Measurements from ENCODE around the gene CELSR1.

- TF ChIP-seq POLR2A (IDR thresholded peaks at IDR 0.05) (no peak), CTCF (IDR thresholded peaks at IDR 0.05) (no peak)
Observed at GRCh38 chr22:46377525-46378425, 159.6 kb downstream of the CELSR1 start.

All from lower leg skin (tissue), 3 donors.